NT2/D1 (cell line): ENCODE data around the gene AK1.
"Not testable (repeated sequence)": the region's sequence is repeated elsewhere in the genome, so short reads cannot be mapped to it uniquely, and the experiment has no call there.

Source experiments
- DNase-seq: peaks from one replicate; pipeline ENCODE4 v3.0.0-alpha.2; 2011; ENCODE audit warnings: low read depth, low spot score
- H3K27me3 ChIP-seq: 2 replicates; pipeline ENCODE4 v1.6.0; 2011; ENCODE audit warnings: mild to moderate bottlenecking; ENCODE audit not compliant: insufficient read length, insufficient read depth
- H3K36me3 ChIP-seq: 2 replicates; pipeline ENCODE4 v1.6.1; 2011; ENCODE audit warnings: mild to moderate bottlenecking, low read length, mixed read lengths; ENCODE audit not compliant: insufficient read depth, insufficient read length
- H3K4me1 ChIP-seq: 2 replicates; pipeline ENCODE4 v1.5.1; 2011; ENCODE audit not compliant: insufficient read depth, insufficient read length
- H3K4me3 ChIP-seq: 2 replicates; pipeline ENCODE4 v1.5.1; 2011; ENCODE audit warnings: low read depth; ENCODE audit not compliant: insufficient read length
- H3K9ac ChIP-seq: 2 replicates; pipeline ENCODE4 v1.6.0; 2011; ENCODE audit warnings: low read depth; ENCODE audit not compliant: insufficient read length
- H3K9me3 ChIP-seq: 2 replicates; pipeline ENCODE4 v1.5.1; 2011; ENCODE audit warnings: mild to moderate bottlenecking, low read length; ENCODE audit not compliant: insufficient read depth
- SUZ12 ChIP-seq: IDR thresholded peaks from 2 replicates; pipeline ENCODE4 v1.6.1; 2011; ENCODE audit not compliant: insufficient read length, insufficient read depth; ENCODE audit errors: extremely low read depth
- YY1 ChIP-seq: IDR thresholded peaks from 2 replicates; pipeline ENCODE4 v1.6.1; 2011; ENCODE audit not compliant: insufficient read length, insufficient read depth
- ZNF274 ChIP-seq: IDR thresholded peaks from 2 replicates; pipeline ENCODE4 v1.6.1; 2011; ENCODE audit warnings: mild to moderate bottlenecking, low read depth, low read length

Gene AK1

DNA sequence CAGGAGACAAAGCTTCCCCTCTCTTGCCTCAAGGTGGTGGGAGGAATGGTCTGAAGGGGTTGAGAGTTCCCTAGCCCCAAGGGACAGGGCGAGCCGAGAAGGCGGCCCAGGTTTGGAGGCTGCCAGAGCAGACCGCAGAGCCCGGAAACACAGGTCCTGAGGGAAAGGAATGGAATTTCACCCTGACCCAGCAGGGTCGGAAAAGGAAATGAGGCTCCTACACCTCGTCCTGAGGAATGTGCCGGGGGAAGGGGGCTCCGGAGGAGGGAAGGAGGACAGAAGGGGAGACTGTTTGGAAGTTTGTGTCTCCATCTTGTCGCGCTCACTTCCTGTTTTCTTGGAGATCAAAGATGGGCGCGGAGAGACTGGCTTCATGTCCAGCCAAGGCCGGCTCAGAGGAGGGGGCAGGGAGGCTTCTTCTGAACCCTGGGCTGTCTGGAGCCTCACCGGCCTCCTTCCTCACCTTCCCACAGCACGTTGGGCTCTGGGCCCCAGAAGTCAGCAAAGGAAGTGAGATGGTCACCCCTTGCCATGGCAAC lies 32.6 kb downstream of the AK1 start:
- Histone ChIP-seq H3K36me3 (no peaks in the 10 kb centered on the region), H3K9ac (no peak overlapping the region), H3K27me3 (no peaks in the 10 kb centered on the region), H3K4me3 (no peak overlapping the region), H3K4me1 (peaks cover 8% of the 10 kb centered on the region), H3K9me3 (peaks cover 19% of the 10 kb centered on the region; the same call in 1 of the 2 replicates)
- no peak for TF ChIP-seq SUZ12
- TF ChIP-seq YY1, result no peak
- no peak for TF ChIP-seq ZNF274
- peak; percentile 47 for DNase-seq

DNA sequence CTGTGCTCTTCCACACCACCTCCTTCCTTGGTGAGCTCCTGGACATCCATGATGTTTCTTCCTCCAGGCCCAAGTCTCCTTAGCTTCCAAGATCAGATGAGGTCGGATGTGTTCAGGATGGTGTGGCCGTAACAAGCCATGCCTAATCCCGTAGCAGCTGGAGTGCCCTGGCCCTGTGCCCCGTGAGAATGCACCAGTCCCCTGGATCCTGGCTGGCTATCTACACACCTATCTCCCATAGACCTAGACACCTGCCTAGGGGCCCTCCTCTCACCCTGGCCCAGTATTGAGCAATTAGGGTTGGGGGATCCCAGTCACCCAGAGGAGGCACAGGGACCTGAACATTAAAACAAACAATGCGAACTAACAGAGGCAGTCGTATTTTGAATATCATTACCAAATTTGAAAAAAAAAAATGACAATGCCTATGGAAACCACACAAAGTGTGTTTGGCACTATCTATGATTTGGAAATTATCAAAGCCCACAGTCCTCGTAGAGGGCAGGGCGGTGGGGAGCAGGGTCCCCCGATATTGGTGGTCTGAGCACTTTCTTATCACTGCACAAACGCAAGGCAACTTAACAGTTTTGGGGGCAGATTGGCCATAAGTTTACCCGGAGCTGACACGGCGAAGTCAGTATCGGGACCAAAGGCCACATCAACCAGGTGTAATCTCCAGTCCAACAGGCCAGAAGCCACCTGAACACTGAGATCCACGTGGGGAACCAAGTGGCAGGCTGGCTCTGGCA lies 36.2 kb downstream of the AK1 start:
- peaks cover 21% of the 10 kb centered on the region for H3K4me1 ChIP-seq
- no peaks in the 10 kb centered on the region for H3K27me3 ChIP-seq
- H3K36me3 ChIP-seq, result no peaks in the 10 kb centered on the region
- H3K9me3 ChIP-seq, result no peaks in the 10 kb centered on the region
- no peak for TF ChIP-seq SUZ12
- TF ChIP-seq ZNF274, result no peak
- no peak for TF ChIP-seq YY1
- H3K9ac ChIP-seq, result no peak overlapping the region
- no peak overlapping the region for H3K4me3 ChIP-seq
- no peak for DNase-seq

DNA sequence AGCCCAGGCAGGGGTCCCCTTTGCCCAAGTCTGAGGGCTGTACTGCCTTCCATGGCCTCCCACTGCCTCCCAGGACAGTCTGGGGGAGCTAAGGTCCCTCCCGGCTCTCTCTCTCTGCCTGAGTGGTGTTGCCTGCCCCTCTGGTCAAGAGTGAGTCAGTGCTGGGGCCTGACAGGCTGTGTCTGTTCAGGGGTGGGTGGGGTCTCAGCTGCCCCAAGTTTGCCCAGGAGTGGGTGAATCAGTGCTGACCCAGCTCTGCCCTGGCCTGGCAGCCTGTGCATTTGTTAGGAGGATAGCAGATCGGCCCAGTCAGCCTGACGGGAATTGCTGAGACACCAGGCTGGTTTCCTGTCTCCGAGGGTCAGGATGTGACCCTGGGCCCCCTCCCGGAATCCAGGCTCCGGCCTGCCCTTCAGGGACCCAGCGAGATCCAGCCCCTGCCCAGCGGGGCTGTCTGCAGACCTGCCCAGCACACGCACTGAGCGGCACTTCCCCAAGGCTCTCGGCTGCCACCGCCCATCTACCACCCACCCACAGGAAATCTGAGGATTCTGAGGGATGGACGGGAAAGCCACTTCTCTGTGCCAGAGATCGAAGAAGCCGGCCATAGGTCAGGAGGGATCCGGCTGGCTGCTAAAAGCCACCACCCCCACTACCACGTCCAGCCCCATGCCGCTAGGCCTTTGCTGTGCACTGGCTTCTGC lies 38.9 kb downstream of the AK1 start:
- Histone ChIP-seq H3K9ac (peak overlapping the region; percentile 12), H3K4me3 (no peak overlapping the region), H3K4me1 (peaks cover 24% of the 10 kb centered on the region), H3K9me3 (no peaks in the 10 kb centered on the region), H3K27me3 (no peaks in the 10 kb centered on the region), H3K36me3 (no peaks in the 10 kb centered on the region)
- TF ChIP-seq ZNF274 (no peak), SUZ12 (no peak)
- no peak for DNase-seq

DNA sequence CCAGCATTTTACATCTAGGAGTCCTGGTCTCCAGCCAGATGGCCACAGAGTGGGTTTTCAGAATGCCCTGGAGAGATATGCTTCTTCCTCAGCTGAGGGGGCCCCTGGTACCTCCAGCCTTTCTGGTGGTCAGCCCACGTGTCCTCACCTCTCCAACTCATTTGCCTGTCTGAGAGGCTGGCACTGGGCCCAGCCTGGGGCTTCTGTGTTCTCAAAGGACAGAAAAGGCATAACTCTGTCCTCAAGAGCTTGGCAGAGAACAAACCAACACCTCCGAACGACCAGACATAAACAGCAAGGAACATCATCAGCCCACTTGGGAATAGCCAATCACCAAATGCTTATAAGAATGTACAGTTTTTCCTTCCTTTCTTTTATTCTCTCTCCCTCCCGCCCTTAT lies 40.1 kb downstream of the AK1 start:
- H3K9ac ChIP-seq, result no peak overlapping the region
- H3K4me1 ChIP-seq, result peaks cover 24% of the 10 kb centered on the region
- no peak for DNase-seq
- TF ChIP-seq ZNF274 (no peak), SUZ12 (no peak), YY1 (no peak)
- no peaks in the 10 kb centered on the region for H3K36me3 ChIP-seq
- H3K4me3 ChIP-seq, result no peak overlapping the region
- no peaks in the 10 kb centered on the region for H3K9me3 ChIP-seq
- H3K27me3 ChIP-seq, result no peaks in the 10 kb centered on the region

GRCh38 chr9:127836561-127836960 lies 40.9 kb downstream of the AK1 start:
- H3K4me1 ChIP-seq, result peaks cover 24% of the 10 kb centered on the region
- H3K27me3 ChIP-seq, H3K36me3 ChIP-seq, H3K9ac ChIP-seq, H3K4me3 ChIP-seq, H3K9me3 ChIP-seq, DNase-seq: not testable (repeated sequence)

- no peaks in the 10 kb centered on the region for H3K36me3 ChIP-seq
- DNase-seq, result no peak
- H3K4me1 ChIP-seq, result peaks cover 24% of the 10 kb centered on the region
- no peaks in the 10 kb centered on the region for H3K9me3 ChIP-seq
- no peak overlapping the region for H3K4me3 ChIP-seq
- H3K27me3 ChIP-seq, result no peaks in the 10 kb centered on the region
- peak overlapping the region; percentile 46 for H3K9ac ChIP-seq
- no peak for TF ChIP-seq ZNF274
- TF ChIP-seq SUZ12, result no peak
- TF ChIP-seq YY1, result no peak
These were observed 41.4 kb downstream of the AK1 start for GRCh38 chr9:127835991-127836516.

DNA sequence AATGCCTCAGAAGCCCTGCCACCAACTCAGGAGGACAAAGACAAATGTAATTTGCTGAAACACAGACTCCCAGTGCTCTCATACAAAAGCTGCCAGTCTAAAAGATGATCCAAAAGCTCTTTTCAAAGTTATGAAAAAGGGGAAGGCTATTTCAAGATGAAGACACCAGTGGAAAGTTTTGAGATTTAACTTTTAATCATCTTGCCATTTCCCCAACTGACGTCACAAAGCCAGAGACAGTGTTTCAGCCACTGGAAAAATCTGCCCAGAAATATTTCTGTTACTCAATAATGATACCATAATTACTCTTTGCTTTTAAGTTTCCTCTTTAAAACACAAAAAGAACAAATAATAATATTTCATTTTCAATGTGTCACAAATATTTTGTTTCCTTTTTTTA lies 43.9 kb downstream of the AK1 start:
- no peaks in the 10 kb centered on the region for H3K9me3 ChIP-seq
- H3K4me3 ChIP-seq, result no peak overlapping the region
- H3K4me1 ChIP-seq, result peaks cover 25% of the 10 kb centered on the region
- H3K27me3 ChIP-seq, result no peaks in the 10 kb centered on the region
- H3K36me3 ChIP-seq, result no peaks in the 10 kb centered on the region
- TF ChIP-seq SUZ12, result no peak
- no peak for TF ChIP-seq YY1
- TF ChIP-seq ZNF274, result no peak
- H3K9ac ChIP-seq, result no peak overlapping the region
- DNase-seq, result no peak
